Stimulated activated naive CD8-positive, alpha-beta T cell treated with anti-CD3 and anti-CD28 coated beads, Interleukin-15, Interleukin-2, amounts not matched to agents 100 ng/mL and 50 ng/mL, for 24 hours (primary cell): ENCODE measurements around the gene MZT2A.
"Not testable (repeated sequence)": the region's sequence is repeated elsewhere in the genome, so short reads cannot be mapped to it uniquely, and the experiment has no call there.

Experiments
- H3K27ac Mint-ChIP-seq: one replicate; pipeline ENCODE4 v1.8.0; 2021; ENCODE audit warnings: mild to moderate bottlenecking, mixed read lengths
- H3K27me3 Mint-ChIP-seq: one replicate; pipeline ENCODE4 v1.8.0; 2021; ENCODE audit warnings: mixed read lengths
- H3K36me3 Mint-ChIP-seq: one replicate; pipeline ENCODE4 v1.8.0; 2021; ENCODE audit warnings: low read depth, mixed read lengths
- H3K4me1 Mint-ChIP-seq: one replicate; pipeline ENCODE4 v1.8.0; 2021; ENCODE audit warnings: low read depth, mixed read lengths
- H3K4me3 Mint-ChIP-seq: one replicate; pipeline ENCODE4 v1.8.0; 2021; ENCODE audit warnings: mild to moderate bottlenecking, mixed read lengths
- H3K9me3 Mint-ChIP-seq: one replicate; pipeline ENCODE4 v1.8.0; 2021; ENCODE audit warnings: mixed read lengths

The MZT2A gene, protein sequence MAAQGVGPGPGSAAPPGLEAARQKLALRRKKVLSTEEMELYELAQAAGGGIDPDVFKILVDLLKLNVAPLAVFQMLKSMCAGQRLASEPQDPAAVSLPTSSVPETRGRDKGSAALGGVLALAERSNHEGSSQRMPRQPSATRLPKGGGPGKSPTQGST

DNA sequence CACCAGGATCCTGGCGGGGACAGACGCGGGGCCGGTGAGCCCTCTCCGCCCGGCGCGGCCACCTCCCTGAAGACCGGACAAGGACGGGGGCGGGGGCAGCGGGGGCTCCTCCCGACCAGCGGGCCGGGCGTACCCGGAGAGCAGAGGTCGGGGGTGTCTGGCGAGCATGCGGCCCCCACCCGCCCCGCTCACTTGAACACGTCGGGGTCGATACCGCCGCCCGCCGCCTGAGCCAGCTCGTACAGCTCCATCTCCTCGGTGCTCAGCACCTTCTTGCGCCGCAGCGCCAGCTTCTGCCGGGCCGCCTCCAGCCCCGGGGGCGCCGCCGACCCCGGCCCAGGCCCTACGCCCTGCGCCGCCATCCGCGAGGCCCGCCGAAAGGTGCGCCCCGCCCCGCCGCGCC, at the start of gene MZT2A:
Gene MZT2A (minus strand): TSS at position 383 of the 403 bp plus-strand sequence. CDS start 21 bp downstream, at position 362.
- not testable (repeated sequence) for H3K9me3 Mint-ChIP-seq

DNA sequence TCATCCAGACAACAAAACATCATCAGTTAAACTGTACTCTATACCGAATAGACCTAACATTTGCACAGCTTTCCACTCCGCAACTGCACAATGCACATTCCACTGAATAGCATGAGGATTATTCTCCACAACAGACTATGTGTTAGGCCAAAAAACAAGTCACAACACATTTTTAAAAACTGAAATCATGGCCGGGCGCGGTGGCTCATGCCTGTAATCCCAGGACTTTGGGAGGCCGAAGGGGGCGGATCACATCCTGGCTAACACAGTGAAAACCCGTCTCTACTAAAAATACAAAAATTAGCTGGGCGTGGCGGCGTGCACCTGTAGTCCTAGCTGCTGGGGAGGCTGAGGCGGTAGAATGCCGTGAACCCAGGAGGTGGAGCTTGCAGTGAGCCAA, 46.7 kb upstream of the MZT2A start:
- H3K9me3 Mint-ChIP-seq, H3K4me1 Mint-ChIP-seq, H3K27ac Mint-ChIP-seq, H3K27me3 Mint-ChIP-seq, H3K4me3 Mint-ChIP-seq, H3K36me3 Mint-ChIP-seq: not testable (repeated sequence)

More for the DNA sequence above, at the start of gene MZT2A:
- peak within 1 kb of the TSS; percentile 94 for H3K27ac Mint-ChIP-seq
- H3K27me3 Mint-ChIP-seq, H3K36me3 Mint-ChIP-seq: not testable (repeated sequence)
- peaks cover 27% of the 10 kb centered on the region for H3K4me1 Mint-ChIP-seq
- H3K4me3 Mint-ChIP-seq = peak within 1 kb of the TSS; percentile 97

DNA sequence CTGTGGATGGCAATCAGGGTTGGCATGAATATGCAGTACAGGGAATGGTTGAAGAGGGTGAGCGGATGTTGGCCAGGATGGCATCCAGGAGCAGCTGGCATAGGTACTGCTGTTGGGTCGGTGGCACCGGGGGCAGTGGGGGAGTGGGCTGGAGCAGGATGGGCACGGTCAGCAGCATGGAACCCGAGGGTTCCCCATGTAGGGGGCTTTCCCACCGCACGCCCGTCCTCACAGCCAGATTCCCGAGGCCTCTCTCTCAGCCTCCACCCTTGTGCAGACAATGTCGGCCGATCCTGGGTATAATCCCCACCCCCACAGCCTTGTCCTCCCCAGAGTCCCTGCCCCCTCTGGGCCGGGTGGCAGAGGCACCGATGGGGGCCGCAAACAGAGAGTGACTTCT, 44.6 kb upstream of the MZT2A start:
- H3K27ac Mint-ChIP-seq, H3K4me3 Mint-ChIP-seq, H3K27me3 Mint-ChIP-seq, H3K4me1 Mint-ChIP-seq, H3K9me3 Mint-ChIP-seq, H3K36me3 Mint-ChIP-seq: not testable (repeated sequence)

DNA sequence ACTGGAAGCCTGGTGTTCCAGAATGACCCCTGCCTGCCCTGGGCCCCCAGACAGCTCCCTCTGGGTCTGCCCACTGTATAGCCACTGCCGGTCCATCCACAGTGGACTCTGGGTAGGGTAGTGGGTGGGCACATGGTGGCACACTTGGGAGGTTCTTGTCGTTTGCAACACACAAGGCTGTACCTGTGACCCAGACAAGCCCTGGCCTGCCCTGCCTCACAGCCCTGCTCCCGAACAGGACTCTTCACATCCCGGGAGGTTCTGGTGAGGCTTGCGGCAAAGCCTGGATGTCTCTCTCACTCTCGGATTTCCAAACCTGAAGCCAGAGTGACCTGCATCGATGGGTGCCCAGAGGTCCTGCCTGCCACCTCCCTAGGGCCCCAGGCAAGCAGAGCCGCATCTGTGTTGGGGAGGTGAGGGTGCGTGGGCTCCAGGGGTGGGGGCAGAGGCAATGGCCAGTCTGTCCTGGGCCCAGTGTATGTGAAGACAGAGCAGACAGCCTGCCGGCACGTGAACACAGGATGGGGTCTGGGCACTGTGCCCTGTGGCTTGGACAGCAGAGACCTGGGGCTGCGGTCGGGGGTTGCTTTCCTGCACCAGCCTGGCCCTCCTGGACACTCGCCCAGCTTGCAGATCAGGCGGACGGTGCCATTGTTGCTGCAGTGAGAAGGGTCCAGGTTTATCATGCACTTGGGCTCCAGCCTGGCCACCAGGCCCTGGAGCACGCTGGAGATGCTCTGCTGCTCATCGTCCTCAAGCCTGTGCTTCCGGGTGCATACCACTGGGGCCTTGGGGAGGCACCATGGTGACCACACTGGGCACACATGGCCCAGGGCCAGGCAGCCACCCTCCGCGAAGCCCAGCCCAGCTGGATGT, 44.0 kb upstream of the MZT2A start:
- H3K36me3 Mint-ChIP-seq, H3K27me3 Mint-ChIP-seq, H3K9me3 Mint-ChIP-seq, H3K4me3 Mint-ChIP-seq, H3K4me1 Mint-ChIP-seq, H3K27ac Mint-ChIP-seq: not testable (repeated sequence)

DNA sequence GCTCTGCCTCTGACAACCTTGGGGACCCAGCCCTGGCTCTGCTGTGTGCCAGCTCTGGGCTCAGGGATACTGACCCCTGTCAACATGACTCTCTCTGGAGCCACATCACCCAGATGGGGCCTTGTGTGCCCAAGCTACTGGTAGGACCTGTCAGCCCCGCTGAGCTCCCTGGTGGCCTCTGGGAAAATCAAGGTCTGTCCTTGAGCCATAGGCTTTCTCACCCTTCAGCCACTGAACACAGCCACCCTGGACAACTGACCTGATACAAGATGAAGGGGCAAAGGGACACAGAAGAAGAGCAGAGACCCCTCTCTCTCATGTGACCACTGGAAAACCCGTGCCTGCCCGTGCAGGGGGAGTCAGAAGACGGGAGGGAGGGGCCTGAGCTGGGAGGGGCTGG, 43.3 kb upstream of the MZT2A start:
- Mint-ChIP-seq H3K4me1 (no peaks in the 10 kb centered on the region), H3K9me3 (no peaks in the 10 kb centered on the region), H3K27me3 (no peaks in the 10 kb centered on the region), H3K4me3 (no peak overlapping the region), H3K27ac (no peak overlapping the region), H3K36me3 (no peaks in the 10 kb centered on the region)

DNA sequence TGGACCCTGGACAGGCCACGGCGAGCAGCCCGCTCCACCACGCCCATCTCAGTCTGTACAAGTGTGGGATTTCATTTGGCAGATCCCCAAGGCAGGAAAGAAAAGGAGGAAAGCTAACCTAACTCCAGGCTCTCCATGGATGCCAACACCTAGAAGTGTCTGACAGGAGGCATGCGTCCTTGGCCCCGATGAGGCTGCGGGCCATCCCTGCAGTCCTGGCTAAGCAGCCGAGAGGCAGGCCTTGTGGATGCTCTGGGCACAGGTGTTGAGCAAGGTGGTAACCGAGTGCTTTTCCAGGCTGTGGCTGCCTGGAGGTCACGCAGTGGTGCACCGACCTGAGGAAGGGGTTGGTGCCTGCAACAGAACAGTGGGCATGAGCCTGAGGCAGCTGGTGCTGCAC, 42.8 kb upstream of the MZT2A start:
- not testable (repeated sequence) for H3K9me3 Mint-ChIP-seq, H3K4me1 Mint-ChIP-seq, H3K27ac Mint-ChIP-seq, H3K4me3 Mint-ChIP-seq, H3K27me3 Mint-ChIP-seq, H3K36me3 Mint-ChIP-seq

DNA sequence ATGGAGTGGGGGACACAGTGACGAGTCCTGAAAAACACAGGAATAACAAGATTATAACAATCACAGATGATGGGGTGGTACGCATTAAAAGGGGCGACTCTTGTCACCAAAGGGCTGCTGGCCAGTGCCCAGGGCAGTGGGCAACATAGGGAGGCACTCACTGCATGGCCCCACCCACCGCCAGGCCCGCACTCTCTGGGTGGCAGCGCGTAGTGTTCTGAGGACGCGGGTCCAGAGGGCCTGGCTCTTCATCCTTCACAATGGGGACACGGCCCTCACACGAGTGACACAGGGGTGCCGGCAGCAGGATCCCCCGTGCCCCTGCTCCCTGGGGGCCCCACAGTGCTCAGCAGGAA, 42.1 kb upstream of the MZT2A start:
- not testable (repeated sequence) for H3K4me1 Mint-ChIP-seq, H3K4me3 Mint-ChIP-seq, H3K27ac Mint-ChIP-seq, H3K9me3 Mint-ChIP-seq, H3K36me3 Mint-ChIP-seq, H3K27me3 Mint-ChIP-seq

DNA sequence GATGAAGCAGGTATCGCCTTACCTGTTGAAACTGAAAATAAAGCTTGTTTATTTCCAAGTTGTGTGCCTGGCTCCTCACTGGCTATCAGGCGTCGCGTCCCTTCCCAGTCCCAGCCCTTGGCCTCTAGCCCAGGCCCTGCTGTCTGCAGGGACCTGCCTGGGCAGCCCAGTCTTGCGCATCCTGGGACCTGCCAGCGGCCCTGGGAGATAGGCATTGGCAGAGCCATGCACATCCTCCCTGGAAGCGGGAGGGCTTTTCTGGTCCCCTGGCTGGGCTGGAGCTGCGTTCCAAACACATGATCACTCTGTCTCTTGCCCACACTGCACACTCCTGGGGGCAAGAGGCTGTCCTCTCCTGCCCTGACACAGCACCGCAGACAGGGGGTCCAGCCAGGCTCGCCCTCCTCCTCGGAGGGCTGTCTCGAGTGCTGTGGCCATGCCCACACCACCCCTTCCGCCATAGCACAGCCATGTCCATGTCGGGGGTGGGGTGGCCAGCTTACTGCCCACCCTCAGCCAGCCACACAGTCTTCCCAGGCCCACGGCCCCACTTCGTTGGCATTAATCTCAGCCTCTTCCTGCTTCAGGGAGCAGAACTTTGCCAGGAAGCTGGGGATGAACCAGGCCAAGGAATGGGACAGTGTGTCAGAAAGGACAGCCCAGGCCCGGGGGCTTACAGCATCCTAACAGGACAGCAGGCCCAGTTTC, 41.6 kb upstream of the MZT2A start:
- not testable (repeated sequence) for H3K27me3 Mint-ChIP-seq, H3K9me3 Mint-ChIP-seq, H3K27ac Mint-ChIP-seq, H3K4me1 Mint-ChIP-seq, H3K4me3 Mint-ChIP-seq, H3K36me3 Mint-ChIP-seq

DNA sequence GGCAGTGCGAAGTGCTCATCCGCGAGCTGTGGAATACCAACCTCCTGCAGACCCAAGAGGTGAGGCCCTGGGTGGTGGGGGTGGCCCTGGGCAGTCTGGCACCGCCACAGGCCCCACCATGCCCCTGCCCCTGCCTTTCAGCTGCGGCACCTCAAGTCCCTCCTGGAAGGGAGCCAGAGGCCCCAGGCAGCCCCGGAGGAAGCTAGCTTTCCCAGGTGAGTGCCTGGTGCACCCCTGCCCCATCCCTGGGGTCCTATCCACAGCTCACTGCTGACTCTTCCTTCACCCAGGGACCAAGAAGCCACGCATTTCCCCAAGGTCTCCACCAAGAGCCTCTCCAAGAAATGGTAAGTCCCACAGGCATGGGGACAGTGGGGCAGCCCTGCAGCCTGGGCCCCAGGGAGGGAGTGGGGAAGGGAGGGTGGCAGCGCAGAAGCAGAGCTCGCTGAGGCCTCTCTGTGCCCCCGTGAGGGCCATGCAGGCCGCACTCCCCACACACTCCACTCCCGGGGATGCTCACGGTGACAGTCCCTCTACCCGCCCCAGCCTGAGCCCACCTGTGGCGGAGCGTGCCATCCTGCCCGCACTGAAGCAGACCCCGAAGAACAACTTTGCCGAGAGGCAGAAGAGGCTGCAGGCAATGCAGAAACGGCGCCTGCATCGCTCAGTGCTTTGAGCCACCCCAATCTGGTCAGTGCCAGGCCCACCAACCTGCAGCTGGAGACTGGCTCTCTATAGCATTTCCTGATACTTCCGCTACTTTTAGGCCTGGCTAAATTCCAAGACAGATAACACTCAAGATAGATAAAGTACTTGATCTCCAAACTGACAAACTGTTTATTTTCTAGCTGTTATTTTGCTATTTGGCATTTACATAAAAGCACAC, 40.8 kb upstream of the MZT2A start:
- H3K4me1 Mint-ChIP-seq = peaks cover 11% of the 10 kb centered on the region
- not testable (repeated sequence) for H3K27ac Mint-ChIP-seq, H3K36me3 Mint-ChIP-seq, H3K27me3 Mint-ChIP-seq, H3K9me3 Mint-ChIP-seq, H3K4me3 Mint-ChIP-seq

DNA sequence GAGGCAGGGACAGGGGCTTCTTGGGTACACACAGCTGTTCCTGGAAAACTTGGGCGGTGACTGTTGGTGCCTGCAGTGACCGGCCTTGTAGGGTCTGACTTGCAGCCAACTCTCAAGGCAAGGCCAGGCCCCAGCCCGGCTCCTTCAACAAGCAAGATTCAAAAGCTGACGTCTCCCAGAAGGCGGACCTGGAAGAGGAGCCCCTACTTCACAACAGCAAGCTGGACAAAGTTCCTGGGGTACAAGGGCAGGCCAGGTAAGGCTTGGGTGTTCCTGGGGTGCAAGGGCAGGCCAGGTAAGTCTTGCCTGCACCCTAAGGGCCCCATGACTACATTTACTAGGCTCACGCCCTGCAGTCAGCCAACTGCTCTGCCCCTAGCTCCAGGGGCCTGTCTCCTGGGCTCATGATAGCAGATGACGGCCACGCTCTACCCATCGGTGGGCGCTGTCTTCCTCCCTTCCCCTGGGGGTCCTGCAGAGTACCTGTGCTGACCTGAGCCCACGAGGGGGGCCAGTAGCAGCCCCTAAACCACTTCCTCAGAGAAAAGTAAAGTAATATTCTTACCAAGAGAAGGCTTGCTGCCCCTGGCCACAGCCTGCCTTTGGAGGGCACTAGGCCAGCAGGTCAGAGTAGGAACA, 39.5 kb upstream of the MZT2A start:
- peaks cover 14% of the 10 kb centered on the region for H3K4me1 Mint-ChIP-seq
- H3K9me3 Mint-ChIP-seq, H3K27ac Mint-ChIP-seq, H3K27me3 Mint-ChIP-seq, H3K36me3 Mint-ChIP-seq, H3K4me3 Mint-ChIP-seq: not testable (repeated sequence)

DNA sequence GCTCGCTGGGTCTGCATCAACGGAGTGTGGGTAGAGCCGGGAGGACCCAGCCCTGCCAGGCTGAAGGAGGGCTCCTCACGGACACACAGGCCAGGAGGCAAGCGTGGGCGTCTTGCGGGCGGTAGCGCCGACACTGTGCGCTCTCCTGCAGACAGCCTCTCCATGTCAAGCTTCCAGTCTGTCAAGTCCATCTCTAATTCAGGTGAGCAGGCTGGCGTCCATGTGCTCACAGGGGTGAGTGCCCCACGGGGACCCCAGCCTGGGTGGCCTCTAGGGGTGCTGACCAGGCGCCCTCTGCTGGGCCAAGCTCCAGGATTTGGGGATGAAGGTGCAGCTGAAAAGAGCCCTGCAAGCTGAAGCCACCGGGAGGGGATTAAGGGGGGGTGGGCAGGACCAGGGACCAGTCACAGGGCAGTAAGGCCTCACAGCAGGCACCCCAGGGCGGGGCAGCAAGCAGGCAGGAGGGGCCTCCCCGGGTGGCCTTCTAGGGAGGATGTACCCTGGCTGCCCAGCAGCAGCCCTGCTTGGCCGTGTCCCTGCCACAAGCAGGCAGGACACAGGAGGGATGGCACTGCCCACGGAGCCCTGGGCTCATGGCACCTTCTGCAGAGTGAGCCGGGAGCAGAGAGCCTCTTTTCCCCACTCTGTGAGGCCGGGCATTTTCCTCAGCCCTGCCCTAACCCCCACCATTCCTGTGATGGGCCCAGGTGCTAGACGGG, 38.6 kb upstream of the MZT2A start:
- not testable (repeated sequence) for H3K36me3 Mint-ChIP-seq, H3K27me3 Mint-ChIP-seq, H3K4me3 Mint-ChIP-seq, H3K9me3 Mint-ChIP-seq, H3K27ac Mint-ChIP-seq
- peaks cover 14% of the 10 kb centered on the region for H3K4me1 Mint-ChIP-seq

DNA sequence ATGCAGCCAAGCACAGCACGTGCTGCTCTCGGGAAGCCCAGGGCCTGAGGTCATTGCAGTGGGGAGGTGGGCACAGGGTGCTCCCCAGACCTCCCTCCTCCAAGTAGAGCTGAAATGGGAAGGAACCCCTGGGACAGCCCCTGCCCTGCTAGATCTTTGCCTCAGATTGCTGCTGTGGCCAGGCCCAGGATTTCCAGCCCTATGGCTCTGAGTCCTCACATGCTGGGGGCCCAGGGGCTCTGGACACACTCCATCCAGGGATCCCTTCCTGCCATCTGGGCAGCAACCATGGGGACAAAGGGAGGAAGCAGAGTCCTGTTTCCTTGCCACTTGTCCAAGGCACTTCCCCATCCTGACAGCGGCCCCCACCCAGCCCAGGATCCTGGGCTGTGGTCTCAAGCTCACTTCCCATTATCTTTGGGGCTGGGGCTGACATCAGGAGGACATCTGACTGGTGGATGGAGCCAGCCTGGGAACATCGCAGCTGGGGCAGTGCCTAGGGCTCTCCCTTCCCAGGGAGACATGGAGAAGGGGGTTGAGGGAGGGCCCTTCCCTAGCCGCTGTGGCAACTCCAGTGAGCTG, 37.8 kb upstream of the MZT2A start:
- H3K27me3 Mint-ChIP-seq, H3K27ac Mint-ChIP-seq, H3K4me3 Mint-ChIP-seq, H3K36me3 Mint-ChIP-seq, H3K9me3 Mint-ChIP-seq: not testable (repeated sequence)
- peaks cover 14% of the 10 kb centered on the region for H3K4me1 Mint-ChIP-seq

DNA sequence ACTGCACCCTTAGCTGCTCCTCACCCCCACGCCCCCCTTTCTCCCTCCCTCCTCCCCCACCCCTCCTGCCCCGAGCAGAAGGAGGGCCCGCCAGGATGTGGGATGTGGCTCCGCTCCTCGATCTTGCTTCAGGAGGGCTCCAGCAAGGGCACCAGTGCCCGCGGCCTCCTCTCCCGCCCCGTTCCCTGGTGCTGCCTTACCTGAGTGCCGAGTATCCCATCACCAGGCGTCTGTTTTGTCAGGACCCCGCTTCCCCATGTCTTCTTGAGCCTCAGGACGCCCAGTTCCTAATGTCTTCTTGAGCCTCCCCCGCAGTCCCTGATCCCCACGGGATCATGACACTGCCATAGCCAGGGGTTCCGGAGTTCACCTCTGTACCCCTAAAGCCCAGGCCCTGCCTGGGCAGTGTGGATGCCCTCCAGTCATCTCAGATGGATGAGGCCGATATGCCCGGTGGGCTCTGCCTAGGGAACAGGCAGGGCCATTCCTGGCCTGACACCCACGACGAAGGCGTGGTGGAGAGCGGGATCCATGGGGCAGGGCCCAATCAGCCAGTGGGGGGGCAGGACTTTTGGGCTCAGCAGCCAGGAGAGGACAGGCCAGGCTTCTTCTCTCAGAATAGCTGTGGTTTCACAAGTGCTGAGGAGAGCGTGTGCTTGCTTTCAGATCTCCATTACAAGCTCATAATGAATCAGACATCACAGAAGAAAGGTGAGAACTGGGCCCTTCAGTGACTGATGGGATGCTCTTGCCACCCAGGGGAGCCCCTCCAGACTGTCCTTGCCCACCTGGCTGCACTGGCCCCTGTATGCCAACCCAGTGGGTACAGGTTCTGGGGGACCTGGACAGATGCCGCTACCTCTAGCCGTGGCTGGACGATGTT, 37.0 kb upstream of the MZT2A start:
- not testable (repeated sequence) for H3K27me3 Mint-ChIP-seq, H3K9me3 Mint-ChIP-seq, H3K36me3 Mint-ChIP-seq
- peaks cover 14% of the 10 kb centered on the region for H3K4me1 Mint-ChIP-seq
- H3K4me3 Mint-ChIP-seq = peak overlapping the region; percentile 62
- peak overlapping the region; percentile 49 for H3K27ac Mint-ChIP-seq
